Right forelimb (tissue), 1 donor: ENCODE results near the gene TRIM71.
A peak's percentile ranks its signal among the peaks of the same experiment; 100 is the strongest.
"Not testable (repeated sequence)": the region's sequence is repeated elsewhere in the genome, so short reads cannot be mapped to it uniquely, and the experiment has no call there.

Source experiments
- DNase-seq: peaks from one replicate; pipeline ENCODE4 v3.0.0-alpha.2; 2018

Gene TRIM71

DNA sequence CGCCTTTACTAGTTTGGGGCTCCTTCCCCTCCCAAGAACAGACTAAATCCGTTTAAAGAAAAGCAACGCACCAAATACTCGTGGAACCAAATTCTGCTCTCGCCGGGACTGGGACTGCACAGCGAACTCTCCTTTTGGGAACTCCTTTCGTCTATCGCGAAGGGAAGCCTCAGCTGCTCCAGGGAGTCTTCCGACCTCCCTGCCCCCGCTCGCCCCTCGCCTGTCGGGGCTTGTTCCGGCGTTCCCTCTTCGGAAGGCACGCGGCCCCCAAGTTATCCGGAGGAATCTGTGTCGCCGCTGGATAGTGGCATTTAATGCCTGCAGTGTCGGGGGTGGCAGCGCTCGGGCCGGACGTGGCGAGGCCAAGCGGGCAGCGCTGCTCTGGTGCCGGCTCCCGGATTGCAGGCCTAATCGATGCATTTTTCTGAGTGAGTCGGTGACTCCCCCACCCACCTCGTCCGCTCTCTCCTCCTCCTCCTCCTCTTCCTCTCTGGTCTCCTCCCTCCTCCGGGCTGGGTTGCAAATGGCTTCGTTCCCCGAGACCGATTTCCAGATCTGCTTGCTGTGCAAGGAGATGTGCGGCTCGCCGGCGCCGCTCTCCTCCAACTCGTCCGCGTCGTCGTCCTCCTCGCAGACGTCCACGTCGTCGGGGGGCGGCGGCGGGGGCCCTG is at the start of gene TRIM71:
TSS of gene TRIM71 (plus strand) at position 440 of the 671 bp plus-strand sequence. CDS start at position 524, 84 bp downstream.
- peak; percentile 51 for DNase-seq

GRCh38 chr3:32778389-32778788 is 39.4 kb upstream of the TRIM71 start:
- no peak for DNase-seq

DNA sequence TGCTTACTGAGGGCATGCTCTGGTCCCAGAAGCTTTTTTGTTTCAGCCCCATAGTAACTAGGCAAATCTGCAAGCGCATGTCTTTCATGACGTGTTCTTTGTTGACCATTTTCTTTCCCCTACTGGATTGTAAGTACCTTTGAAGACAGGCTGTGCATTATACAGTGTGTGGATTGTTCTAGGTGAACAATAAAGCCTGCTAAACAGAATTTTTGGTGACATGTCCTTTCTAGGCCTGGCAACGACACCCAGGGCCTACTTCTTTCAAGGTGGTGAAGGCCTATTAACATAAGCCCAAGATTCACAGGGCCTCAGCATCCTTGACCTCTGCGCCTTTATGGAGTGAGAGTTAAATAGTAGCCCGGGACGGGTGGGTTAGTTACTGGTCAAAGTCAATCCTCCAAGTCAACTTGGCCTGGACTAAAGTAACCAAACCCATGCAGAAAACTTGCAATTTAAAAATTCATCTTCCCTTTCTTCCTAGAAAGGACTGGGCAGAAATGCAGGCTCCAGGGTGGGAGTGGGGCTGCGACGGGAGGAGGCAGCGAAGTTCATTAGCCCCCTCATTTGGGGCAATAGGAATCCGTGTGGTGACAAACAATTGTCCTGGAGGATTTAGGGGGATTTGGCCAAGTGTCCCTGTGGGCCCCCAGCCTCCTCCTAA is 37.6 kb upstream of the TRIM71 start:
- no peak for DNase-seq

DNA sequence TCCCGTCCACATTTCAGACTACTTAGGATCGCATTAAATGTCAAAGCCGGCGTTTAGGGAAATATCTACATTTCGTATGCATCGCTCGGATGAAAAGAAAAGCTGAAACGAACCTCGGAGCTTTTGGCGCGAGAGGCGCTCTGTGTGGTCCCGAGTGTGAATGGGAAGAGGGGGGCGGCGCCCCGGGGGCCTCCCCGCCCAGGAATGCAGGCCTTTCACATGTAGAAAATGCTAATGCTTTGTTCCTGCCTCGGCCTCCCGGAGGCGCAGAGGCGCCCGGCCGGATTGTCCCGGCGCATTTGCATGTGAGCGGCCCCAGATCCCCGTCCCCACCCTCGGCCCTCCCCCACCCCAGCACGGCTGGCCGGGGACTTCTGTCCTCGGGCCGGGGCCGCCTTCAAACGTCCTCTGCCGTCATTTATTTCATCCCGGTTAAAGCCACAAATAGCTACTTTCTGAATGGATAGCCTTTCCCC is 37.0 kb upstream of the TRIM71 start:
- peak; percentile 71 for DNase-seq

DNA sequence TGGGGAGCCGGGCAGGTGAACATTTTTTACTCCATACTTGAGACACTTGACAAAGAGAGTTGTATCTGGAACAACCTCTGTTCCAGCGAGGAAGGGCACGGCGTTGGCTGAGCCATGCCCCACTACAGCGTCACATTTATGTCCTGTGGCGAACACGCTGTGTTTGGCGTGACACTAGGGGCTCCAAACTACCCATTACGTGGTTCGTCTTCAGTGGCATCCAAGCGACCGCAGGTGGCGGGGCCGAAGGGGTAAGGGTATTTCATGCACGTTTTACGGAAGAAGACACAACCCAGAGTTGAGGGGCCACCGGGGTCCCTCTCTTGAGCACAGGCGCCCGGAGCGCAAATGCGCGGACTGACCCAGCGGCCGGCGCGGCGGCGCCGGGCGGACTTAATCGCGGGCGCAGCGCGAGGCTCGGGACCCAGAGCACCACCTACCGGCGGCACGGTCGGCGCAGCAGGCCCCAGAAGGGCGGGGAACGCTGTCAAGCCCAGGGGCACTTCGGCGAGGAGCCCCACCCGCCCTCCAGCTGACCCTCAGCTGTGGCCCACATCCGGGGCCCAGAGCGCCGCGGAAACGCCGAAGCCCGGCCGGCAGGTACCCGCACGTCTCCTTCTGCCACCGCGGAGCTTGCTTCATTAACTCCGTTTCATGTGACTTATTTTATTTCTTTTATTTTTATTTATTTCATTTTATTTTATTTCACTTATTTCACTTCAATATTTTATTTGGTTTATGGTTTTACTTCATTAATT is 36.4 kb upstream of the TRIM71 start:
- DNase-seq = peak; percentile 85

- DNase-seq = not testable (repeated sequence)
These were observed 35.9 kb upstream of the TRIM71 start for GRCh38 chr3:32781969-32782270.

- no peak for DNase-seq
These were observed 35.4 kb upstream of the TRIM71 start for GRCh38 chr3:32782407-32782806.

GRCh38 chr3:32791833-32792232 is 26.0 kb upstream of the TRIM71 start:
- DNase-seq = no peak

DNA sequence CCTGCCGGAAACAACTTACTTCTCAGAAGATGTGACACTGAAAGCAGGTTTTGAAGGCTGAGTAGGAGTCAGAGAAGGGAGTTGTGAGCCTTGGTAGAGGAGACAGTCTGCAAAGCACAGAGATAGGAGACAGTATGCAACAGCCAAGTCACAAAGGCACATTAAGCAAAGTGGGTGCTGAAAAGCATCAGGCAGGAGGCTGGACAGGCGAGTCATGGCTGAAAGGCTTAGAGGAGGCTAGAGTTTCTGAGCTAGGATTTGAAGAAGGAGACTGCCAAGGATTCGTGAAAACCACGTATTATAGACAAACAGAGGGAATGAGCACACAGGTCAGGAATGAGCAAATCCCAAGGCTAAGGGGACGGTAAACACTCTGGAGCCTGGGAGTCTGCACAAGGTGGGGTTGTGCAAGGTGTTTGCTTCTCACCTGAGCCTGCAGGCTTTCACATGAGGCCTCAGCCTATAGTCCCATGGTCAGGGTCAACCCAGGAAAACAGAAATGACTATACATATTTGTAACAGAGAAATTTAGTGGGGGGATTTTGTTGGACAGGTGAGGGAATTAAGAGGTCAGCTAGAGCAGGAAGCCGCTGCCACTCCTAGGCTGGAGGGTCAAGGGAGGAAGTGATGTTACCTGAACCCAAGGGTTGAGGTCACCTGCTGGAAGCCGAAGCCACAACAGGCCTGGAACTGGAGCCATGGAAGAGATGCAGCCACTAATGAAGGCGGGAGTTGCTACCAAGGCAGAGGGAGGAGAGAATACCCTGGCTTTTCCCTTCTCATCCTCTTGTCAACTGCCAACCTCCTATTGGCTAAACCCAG is 23.1 kb upstream of the TRIM71 start:
- DNase-seq = no peak

DNA sequence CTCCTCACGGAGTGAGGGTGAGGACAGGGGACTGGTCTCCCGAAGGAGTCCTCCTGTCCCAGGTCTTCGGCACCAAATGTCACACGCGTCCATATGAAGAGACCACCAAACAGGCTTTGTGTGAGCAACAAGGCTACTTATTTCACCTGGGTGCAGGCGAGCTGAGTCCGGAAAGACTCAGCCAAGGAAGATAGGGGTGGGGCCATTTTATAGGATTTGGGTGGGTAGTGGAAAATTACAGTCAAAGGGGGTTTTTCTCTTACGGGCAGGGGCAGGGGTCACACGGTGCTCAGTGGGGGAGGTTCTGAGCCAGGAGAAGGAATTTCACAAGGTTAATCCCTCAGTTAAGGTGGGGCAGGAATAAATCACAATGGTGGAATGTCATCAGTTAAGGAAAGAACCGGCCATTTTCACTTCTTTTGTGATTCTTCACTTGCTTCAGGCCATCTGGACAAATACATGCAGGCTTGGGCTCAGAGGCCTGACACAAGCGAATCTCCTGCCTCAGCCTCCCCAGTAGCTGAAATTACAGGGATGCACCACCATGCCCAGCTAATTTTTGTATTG is 21.3 kb upstream of the TRIM71 start:
- DNase-seq = not testable (repeated sequence)

GRCh38 chr3:32797776-32798175 is 20.0 kb upstream of the TRIM71 start:
- no peak for DNase-seq

DNA sequence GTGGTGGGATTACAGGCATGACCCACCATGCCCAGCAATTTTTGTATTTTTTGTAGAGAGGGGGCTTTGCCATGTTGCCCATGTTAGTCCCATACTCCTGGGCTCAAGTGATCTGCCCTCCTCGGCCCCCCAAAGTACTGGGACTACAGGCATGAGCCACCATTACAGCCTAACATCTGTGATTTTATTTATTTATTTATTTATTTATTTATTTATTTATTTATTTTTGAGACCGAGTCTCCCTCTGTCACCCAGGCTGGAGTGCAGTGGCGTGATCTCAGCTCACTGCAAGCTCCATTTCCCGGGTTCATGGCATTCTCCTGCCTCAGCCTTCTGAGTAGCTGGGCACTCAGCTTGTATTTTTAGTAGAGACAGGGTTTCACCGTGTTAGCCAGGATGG is 16.4 kb upstream of the TRIM71 start:
- DNase-seq = not testable (repeated sequence)

DNA sequence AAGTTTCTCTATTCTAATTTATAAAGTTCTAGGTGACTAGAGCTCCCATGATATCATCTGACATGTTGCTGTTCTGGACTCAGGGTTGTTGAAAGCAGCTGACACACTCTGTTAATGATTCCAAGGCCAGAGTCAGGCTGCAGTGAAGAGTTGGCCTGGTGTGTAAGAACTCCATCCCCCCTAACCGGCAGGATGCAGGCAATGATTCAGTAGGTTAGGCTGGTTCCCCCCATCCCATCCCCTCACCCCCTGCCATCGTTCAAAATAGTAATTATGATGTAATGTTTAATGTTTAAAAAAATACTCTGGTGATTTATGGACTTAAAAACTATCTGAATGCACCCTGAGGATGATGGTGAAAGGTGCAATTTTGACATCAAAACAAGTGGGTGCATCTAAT is 4.6 kb upstream of the TRIM71 start:
- DNase-seq = no peak

- no peak for DNase-seq
These were observed 3.4 kb upstream of the TRIM71 start for GRCh38 chr3:32814361-32814760.

GRCh38 chr3:32815841-32816438 is 1.9 kb upstream of the TRIM71 start:
- DNase-seq = no peak

DNA sequence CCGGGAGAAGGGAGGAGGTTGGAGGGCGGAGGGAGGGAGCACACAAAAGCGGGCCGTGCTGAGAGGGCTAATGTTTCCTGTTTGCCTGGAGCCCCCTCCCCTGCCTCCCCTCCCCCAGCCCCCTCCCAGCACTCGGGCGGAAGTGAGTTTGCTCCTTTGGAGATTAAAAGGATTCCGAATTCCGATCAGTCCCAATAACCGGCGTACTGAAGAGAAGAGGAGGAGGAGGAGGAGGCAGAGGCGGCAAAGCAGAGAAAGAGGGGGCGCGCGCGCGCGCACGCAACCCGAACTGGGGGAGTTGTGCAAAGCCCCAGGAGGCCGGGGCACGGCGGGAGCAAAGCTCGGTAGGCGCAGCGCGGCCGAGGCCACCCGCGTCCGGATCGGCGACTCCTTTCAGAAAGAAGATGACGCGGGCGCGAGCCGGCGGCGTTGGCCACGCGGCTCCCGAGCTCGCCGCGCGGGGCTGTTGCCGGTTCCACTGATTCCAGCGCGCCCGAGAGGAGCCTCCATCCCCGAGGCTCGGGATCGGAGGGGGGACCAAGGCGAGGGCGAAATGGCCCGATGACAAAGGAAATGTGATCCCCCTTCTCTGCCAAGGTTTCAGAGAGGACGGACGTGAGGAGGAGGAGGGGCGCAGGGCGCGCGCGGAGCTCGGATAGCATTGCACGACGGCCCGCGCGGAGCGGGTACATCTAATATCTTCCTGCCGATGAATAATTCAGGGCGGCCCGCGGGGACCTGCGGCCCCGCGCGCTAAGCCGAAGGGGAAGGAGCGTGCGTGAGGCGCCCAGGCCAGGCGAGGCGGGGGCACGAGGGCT is 1.1 kb upstream of the TRIM71 start:
- DNase-seq = peak; percentile 66

DNA sequence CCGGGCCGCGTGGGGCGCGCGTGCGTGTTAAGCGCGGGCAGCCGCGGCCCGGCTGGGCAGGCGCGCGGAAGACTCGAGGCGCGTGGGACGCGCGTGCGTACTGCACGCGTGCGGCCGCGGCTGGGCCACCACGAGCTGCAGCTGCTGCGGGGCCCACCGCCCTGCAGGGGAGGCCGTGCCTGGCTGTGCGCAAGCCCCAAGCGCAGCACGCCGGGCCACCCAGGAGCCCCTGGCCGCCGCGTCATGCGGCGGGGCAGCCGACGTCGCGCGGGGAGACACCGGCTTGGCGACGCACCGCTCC is 590 bp upstream of the TRIM71 start:
- DNase-seq = peak; percentile 53

GRCh38 chr3:32818229-32818969 is 602 bp downstream of the TRIM71 start:
- peak; percentile 42 for DNase-seq

GRCh38 chr3:32818970-32819511 is 1.2 kb downstream of the TRIM71 start:
- no peak for DNase-seq

DNA sequence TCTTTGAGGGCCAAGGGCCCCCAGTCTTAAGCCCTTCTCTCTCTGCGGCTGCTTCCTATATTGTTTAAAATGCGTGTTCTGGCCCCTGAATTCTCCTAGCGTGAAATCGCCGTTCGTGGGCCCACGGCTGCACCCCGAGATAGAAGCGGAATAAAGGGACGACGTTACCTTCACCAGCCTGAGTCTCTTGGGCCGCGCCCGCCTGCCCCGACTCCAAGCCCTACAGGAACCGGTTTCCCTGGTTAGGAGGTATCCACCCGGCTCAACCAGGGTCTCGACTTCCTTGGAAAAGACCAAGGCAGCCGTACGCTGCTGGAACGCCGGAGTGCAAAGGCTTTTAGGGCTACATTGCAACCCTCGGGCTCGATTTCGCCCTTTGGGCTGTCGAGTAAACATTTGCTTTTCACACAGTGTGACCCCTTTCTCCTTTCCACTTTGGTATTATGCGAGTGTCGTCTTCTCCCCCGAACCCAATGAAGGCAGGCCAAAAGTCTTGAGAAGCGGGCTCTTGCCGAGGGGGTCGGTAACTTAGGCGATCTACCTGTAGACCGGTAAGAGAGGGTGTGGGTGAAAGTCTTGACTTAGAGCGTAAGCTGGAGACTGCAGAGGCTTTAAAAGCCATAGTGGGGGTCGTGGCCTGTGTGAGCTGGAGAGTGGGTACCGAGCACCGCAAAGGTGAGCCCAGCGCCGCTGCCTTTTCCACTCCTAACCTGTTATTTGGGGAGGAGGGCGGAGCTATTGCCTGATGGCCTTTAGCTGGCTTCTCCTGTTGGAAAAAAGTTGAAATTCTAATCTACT is 2.0 kb downstream of the TRIM71 start:
- DNase-seq = no peak
